ENCODE data around the gene TTLL1. TPM values are rescaled to one million over a fixed set of nuclear protein-coding genes. Genes with fewer than 3 reads are reported as not detected.

TTLL1 gene
- 9.1 TPM for total RNA-seq

DNA sequence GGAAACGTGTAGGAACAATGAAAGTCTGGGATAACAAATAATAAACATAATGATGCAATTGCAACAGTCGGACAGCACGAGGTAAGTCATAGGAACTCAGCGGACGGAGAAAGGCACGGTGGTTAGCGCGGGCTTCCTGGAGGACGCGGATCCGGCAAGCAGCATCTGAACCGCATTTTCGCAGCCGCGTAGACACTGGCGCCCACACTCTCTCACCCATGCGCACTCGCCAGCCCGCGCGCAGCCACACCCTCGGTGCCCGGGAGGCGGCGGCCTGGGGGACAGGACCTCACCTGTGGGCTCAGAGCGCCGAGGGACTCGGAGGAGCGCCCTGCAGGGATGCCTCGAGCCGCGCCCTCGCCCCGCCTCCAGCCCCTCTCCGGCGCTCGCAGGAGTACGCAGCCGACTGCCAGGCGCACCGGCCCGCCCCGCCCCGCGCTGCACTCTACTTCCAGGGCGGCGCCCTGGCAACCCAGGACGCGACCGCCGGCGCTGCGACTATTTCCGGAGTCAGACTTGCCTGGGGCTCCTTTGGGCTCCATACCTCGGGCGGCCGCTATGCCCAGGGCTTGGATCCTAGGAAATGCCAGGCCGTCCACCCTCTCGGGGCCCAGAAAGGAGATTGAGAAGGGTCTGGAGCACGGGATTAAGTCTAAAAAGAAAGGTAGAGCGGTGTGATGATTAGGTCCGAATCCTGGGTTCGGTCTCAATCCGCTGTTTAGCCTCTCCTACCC, at the start of gene TTLL1:
TSS of gene TTLL1 (minus strand) at position 408 of the 734 bp plus-strand sequence. CDS start 13,805 bp downstream, outside the sequence.
- ATAC-seq = peak; percentile 95
- intact Hi-C loops (cut with DNase I) = no loop called here

DNA sequence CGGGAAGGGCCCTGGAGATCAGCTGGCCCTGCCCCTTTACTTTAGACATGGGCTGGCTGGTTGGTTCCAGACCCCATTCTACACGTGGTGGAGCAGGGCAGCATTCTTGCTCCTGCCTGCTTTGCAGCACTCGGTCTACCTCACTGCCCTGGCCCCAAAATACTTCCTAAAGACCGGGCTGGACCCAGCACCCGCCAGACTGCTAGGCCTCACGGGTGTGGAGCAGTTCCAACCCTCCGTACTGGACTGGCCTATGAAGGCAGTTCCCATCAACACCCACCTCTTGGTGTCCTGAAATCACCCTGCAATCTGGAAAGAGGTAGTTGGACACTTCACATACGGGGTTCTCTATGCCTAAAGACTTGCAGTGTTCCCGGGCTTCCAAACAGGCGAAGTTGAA, 47.6 kb upstream of the TTLL1 start:
- ATAC-seq (no peak), DNase-seq (ENCODE audit: low spot score) (no peak)
- intact Hi-C loops (cut with DNase I) = no loop called here

More for the DNA sequence above, at the start of gene TTLL1:
- DNase-seq (ENCODE audit: low spot score) = peak; percentile 90

DNA sequence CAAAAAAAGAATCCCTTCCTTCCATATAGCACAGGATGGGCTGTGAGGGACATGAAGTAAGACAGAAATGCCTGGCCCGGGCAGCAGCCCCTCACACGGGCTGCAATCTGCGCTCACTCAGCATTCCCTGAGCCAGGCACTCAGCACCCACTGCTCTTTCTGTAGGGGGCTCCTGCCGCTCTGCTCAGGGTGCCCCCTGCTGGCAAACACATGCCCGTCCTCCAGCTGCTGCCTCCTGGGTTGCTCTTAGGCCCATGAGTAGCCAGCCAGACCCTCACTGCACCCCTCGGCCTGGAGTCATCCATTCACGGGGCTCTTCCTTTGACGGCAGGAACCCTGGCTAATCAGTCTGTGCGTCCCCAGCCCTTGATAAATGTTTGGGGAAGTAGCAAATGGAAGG, 47.1 kb upstream of the TTLL1 start:
- no peak for DNase-seq (ENCODE audit: low spot score)
- peak; percentile 42 for ATAC-seq
- intact Hi-C loops (cut with DNase I) = no loop called here

DNA sequence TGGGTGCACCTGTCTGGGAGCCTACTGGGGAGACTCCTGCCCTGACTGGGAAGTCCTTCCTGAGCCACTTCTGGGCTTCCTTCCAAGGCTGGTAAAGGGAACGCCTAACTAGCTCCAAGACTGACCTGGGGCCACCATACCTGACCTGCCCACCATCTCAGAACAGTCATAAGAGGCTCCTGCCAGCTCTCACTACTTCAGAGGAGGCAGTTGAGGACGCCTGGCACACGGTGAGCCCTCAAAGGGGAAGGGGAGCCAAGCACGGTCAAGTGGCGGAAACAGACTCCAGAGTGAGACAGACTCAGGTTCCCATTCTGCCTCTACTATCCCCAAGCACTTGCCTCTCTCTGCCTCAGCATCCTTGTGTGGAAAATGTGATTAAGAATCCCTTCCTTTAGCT, 46.4 kb upstream of the TTLL1 start:
- ATAC-seq (no peak), DNase-seq (ENCODE audit: low spot score) (no peak)
- intact Hi-C loops (cut with DNase I) = no loop called here

DNA sequence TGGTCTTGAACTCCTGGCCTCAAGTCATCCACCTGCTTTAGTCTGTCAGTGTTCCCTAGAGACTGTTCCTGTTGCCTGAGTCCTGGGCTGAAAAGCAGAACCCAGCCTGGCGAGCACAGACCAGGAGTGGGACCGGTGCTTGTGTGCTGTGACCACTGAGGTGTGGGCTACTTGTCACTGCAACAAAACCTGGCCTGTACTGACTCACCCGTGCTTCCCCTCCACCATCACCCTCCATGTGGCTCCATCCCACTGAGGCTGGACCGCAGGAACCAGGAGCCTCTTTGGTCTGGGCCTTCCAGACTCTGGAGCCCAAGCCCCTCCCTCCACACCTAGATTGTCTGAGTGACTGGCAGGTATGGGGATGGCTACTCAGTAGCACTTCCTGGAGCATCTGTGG, 45.4 kb upstream of the TTLL1 start:
- DNase-seq (ENCODE audit: low spot score) = no peak
- intact Hi-C loops (cut with DNase I) = no loop called here
- ATAC-seq = no peak

DNA sequence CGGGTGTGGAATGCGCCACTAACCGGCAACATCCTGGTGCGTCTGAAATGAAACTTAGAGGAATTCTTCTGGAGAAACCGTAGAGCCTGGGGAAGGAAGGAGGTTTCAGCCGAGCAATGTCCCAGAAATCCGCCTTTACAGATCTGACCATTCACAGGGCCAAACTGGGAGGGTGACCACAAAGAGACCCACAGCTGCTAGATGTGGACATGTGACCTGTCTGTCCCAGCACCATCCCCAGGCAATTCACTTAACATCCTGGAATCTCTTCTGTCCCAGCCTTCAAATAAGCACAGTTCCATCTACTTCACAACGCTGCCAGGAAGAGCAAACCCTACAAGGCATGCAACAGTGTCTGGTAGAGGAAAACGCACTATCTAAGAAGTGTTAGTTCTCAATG, 44.2 kb upstream of the TTLL1 start:
- no peak for DNase-seq (ENCODE audit: low spot score)
- no peak for ATAC-seq
- intact Hi-C loops (cut with DNase I) = no loop called here

DNA sequence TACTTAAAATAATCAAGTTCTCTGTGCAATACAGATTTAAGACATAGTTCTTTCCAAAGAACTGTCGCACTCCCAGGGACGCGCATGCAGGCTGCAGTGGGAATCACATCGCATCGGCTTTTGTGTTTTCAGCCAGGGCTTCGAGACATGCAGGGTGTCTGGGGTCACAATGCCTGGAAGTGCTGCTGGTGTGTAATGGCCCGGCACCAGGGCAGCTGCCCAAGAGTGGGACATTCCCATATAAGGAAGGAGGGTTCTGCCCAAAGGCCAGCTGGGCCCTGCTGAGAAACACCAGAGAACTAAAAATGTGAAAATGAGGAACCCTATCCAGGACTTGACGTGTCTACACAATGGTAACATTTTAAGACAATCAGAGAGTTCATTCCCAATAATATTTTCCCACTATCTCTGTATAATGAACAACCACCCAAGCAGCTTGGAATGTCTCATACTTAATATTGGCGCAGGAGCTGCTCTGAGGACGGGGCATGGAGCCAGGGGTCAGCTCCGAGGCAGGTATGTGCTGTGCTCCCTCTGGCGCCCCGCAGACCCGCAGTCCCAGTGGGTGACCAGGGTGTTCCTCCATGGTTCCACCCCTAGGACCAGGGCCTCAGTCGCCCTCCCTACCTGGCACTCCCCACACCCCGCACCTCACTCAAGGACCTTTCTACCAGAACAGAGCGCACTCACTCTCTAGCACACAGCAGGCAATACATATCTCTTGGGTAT, 42.7 kb upstream of the TTLL1 start:
- ATAC-seq = peak; percentile 38

DNA sequence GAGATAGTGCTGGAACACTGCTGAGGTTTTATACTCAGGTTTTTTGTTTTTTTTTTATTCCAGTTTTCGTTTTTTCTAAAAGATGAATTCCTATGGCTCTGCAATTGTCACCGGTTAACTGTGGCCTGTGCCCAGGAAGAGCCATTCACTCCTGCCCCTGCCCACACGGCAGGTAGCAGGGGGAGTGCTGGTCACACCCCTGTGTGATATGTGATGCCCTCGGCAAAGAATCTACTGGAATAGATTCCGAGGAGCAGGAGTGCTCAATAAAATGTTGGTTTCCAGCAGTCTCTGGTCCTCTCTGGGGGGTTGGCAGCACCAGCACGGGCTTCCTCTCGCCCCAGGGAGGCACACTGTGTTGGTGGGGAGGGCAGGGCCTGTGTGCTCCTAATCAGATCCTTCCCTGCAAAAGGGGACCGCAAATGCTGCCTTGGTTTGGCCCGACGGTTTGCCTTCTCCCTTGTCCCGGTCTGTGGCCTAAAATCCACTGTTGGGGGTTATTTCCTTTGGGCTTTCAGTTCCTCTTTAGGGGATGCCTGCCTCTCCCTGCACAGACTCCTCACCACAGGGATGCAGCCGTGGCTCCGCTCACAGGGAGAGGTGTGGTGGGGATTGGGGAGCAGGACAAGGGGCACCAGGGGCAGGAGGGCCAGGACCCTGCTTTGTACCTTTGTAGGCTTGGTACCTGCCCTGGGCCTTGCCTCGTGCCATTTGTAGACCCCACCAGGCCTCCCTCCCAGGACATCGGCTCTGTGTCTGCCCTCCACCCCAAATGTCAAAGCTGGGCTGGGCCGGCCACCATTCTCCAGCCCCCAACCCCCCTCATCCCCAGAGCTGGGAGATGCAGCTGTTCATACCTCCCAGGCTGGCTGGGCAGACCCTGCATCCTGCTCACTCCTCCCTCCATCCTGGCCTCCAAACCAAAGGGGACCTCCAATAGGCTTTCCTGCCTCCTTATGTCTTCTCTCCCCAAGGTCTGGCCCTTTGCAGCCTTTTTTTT, 40.5 kb upstream of the TTLL1 start:
- ATAC-seq (no peak), DNase-seq (ENCODE audit: low spot score) (no peak)
- intact Hi-C loops (cut with DNase I) = no loop called here

More for the DNA sequence above, 42.7 kb upstream of the TTLL1 start:
- DNase-seq (ENCODE audit: low spot score) = no peak
- intact Hi-C loops (cut with DNase I) = no loop called here

DNA sequence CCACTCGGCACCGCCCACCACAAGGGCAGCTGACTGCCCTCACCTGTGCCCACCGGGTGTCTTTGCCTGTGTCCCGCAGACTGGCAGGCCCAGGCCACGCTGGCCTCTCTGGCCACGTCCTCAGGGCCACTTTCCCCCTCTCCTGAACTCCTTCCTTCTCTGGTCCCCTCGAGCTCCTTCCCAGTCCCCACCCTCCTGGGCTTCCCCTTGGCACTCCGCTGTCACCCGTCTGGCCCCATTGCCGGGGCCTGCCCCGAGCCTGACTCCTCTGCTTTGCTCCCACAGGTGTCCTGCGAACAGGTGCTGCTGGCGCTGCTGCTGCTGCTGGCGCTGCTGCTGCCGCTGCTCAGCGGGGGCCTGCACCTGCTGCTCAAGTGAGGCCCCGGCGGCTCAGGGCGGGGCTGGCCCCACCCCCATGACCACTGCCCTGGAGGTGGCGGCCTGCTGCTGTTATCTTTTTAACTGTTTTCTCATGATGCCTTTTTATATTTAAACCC, 39.8 kb upstream of the TTLL1 start:
- ATAC-seq (no peak), DNase-seq (ENCODE audit: low spot score) (no peak)
- intact Hi-C loops (cut with DNase I) = no loop called here

DNA sequence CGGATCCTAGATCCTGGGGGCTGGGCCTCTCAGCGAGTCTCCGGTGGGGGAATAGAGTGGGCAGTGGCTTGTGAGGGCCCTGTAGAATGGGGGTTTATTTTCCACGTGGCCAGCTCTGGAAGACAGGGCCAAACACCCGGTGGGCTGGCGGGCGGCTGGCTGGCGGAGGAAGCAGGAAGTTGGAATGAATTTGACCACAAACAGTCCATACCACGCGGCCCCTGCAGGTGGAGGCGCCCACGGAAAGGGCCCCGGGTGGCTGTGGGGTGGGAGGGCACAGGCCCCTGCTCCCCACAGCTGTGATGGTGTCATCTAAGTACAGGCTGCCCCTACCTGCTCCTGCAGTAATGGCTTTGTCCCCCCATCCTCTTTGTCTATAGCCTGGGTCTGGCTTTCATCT, 38.9 kb upstream of the TTLL1 start:
- intact Hi-C loops (cut with DNase I) = no loop called here
- DNase-seq (ENCODE audit: low spot score) = no peak
- no peak for ATAC-seq

DNA sequence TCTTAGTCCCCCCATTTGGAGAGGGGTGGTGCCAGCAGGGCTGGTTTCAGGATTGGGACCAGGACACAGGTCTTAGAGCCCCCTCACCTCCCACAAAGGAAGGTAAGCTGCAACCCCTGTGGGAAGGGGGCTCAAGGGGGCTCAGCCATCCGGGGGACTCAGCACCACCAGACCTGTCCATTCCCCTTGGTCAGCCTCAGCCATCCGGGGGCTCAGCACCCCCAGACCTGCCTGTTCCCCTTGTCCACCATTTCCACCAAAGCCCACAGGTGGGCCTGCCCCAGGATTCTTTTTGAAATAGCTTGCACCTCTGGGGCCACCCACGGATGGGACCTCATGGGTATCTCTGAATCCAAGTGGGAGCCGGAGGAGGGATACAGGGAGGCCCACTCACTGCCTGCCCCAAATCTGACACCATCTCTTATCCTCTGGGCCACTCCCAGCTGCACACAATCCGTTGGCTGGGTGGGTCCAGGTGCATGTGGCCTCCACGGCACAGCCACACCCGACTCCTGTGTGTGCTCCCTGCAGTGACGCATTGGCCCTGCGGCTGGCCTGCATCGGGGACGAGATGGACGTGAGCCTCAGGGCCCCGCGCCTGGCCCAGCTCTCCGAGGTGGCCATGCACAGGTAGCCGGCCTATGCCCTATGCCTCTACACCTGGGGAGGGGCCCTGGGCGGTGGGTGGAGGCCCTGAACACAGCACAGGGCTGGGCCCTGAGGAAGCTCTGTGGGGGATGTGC, 38.1 kb upstream of the TTLL1 start:
- intact Hi-C loops (cut with DNase I) = no loop called here
- ATAC-seq = no peak

DNA sequence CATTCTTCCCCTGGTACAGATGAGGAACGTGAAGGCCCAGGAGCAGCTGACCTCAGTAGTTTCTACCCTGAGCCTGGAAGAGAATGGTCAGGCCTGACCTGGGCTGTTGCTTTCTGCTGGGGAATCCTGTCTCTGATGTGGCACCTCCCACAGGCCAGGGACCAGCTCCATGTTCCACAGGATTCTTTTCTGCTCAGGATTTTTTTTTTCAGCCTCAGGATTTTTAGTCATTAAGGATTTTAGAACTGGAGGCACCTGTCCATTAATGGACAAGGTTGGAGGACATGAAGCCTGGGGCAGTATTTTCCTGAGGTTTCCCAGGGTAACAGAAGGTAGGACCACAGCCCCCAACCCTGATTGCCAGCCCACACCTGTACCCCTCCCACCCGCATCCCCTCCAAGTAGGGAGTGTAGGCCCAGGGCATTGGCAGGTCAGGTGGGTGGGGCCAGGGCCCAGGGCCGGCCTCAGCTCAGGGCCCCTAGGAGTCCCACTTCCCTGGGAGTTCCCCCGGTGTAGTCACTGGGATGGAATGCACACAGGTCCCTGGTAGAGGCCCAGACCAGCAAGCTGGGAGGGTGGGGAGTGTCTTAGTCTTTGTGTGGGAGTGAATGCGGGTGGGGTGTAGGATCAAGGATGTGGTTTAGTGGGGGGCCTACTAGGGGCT, 37.4 kb upstream of the TTLL1 start:
- ATAC-seq = peak; percentile 24
- intact Hi-C loops (cut with DNase I) = no loop called here
- no peak for DNase-seq (ENCODE audit: low spot score)

More for the DNA sequence above, 38.1 kb upstream of the TTLL1 start:
- no peak for DNase-seq (ENCODE audit: low spot score)

DNA sequence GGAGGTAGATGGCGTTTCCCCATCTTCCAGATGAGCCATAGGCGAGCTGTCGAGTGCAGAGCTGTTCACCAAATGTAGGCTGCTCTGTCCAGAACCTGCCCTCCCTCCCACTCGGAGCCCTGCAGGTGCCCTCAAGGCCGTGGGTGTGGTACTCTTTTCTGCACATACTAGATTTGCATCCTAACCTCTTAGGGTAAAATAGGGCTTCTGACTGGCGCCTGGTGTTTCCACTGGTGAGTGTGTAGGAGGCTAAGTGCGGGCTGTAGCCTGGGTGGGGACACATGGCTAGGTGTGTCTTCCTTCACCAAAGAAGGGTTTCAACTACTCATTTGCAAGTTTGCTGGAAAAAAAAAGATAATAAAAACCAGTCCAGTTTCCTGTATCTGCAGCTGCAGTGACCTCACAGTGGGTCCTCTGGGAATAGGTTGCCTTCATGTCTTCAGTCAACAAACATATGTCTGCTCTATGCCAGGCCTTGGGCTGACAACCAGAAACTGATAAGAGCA, 29.8 kb upstream of the TTLL1 start:
- no peak for DNase-seq (ENCODE audit: low spot score)
- ATAC-seq = no peak
- intact Hi-C loops (cut with DNase I) = no loop called here

DNA sequence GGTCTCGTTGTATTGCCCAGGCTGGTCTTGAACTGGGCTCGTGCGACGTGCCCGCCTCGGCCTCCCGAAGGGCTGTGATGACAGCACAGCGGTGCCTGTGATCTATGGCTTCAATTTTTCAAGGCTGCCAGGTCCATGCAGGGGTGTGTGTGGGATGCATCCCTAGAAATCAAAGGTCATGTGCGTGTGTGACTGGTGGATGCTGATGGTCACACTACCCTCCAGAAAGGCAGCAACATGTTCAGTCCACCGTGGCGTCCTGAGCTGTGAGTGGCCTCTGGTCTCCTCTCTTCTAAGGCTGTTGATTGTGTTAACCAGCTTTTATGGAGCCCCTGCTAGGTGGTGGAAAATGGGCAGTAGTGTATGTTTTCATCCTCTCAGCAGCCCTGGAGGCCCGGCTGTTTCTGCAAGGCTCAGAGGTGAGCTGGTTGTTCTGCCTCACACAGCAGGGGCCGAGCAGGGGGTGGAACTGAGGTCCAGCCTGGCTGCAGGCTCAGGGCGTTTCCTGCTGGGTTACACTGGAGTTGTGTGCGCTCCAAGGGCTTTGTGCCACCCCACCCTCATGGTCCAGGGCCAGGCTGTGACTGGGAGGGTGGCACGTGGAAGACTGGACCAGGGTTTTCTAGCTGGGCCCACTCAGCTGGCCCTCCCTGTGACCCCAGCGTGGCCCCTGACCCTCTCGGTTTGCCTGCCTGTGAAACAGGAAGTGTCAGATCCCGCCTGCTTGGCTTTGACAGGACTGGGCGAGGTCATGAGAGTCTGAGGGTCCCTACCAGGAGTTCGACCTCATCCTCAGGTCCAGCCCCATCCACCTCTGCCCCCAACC, 29.0 kb upstream of the TTLL1 start:
- DNase-seq (ENCODE audit: low spot score) = no peak
- intact Hi-C loops (cut with DNase I) = no loop called here
- ATAC-seq = no peak

DNA sequence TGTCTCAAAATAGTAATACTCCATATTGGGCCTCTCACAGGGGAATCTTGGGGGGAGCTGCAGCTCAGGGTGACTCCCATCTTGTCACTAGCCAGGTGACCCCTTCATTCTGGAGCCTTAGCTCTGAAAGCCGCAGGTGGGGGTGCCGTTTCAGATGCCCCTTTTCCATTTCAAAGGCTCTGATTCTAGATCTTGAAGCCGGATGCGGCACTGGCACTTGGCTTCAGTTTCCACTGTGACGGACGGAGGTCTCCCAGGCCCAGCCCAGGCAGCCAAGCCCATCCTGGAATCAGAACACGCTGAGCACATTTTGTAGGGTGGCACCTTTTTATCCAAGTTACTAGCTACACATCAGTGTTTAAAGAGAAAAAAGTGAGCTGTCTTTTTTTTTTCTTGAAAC, 27.7 kb upstream of the TTLL1 start:
- ATAC-seq (no peak), DNase-seq (ENCODE audit: low spot score) (no peak)
- intact Hi-C loops (cut with DNase I) = no loop called here

DNA sequence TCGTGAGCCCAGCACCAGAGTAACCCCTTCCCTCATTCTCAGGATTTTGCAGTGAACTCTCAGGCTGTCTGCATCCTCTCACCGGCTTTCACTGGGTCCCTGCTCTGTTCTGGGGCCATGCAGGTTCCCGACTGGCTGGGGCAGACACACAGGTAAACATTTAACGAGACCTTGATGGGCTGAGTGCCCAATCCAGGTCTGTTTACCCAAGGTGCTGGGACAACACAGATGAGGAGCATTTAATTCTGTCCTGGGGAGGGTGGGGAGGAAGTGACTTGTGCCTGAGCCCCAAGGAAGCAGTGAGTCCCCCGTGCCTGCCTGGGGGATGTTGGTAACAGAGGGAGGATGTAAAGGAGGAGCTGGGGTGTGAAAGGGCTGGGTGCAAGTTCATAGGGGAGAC, 25.8 kb upstream of the TTLL1 start:
- intact Hi-C loops (cut with DNase I) = no loop called here
- ATAC-seq (no peak), DNase-seq (ENCODE audit: low spot score) (no peak)

All from sciatic nerve (tissue), 2 donors.